Right atrium auricular region (tissue), 2 donors: ENCODE measurements around the gene PTPN7. TPM values are rescaled to one million over a fixed set of nuclear protein-coding genes. Genes with fewer than 3 reads are reported as not detected.

Experiments used
- DNase-seq: peaks from one replicate; pipeline ENCODE4 v3.0.0-alpha.2; 2019; ENCODE audit warnings: low spot score
- H3K27ac ChIP-seq, 2 donors: fragments of 200-600 bp; sonication (generic); 1 replicate in 1 of 2; 2 replicates in 1 of 2; pipeline ENCODE4 v1.5.1; 2016 to 2019
- H3K27me3 ChIP-seq, 2 donors: fragments of 200-600 bp; sonication (generic); one replicate each; pipeline versions ENCODE4 v1.5.1 to v1.6.0; 2017 to 2019
- H3K36me3 ChIP-seq: fragments of 200-600 bp; sonication (generic); one replicate; pipeline ENCODE4 v1.5.1; 2016
- H3K4me1 ChIP-seq, 2 donors: fragments of 200-600 bp; sonication (generic); one replicate each; pipeline versions ENCODE4 v1.5.1 to v1.6.0; 2017 to 2019
- H3K4me3 ChIP-seq, 2 donors: fragments of 200-600 bp; sonication (generic); 1 replicate in 1 of 2; 2 replicates in 1 of 2; pipeline ENCODE4 v1.5.1; 2017 to 2019; ENCODE audit warnings: mild to moderate bottlenecking in 1 of 2, moderate library complexity in 1 of 2
- H3K9me3 ChIP-seq, 2 donors: fragments of 200-600 bp; sonication (generic); one replicate each; pipeline ENCODE4 v1.5.1; 2019
- total RNA-seq, 2 donors: library from RNA; depleted of rRNA; stranded (reverse); fragments of >200 nt; gene quantifications; one replicate each; pipeline ENCODE4 v1.1.0, GENCODE V29; 2016
- TF ChIP-seq, protein P1 (sequence below), 2 donors: fragments of 200-600 bp; sonication (generic); IDR thresholded peaks; one replicate each; pipeline ENCODE4 v1.5.1; 2019; ENCODE audit warnings: antibody characterized with exemption in 2 of 2

Gene PTPN7
- total RNA-seq, 2 donors from 2014 or later = 0.41 to 0.63 TPM

GRCh38 chr1:202124142-202124541 lies 36.3 kb downstream of the PTPN7 start:
- TF ChIP-seq, protein P1, sequence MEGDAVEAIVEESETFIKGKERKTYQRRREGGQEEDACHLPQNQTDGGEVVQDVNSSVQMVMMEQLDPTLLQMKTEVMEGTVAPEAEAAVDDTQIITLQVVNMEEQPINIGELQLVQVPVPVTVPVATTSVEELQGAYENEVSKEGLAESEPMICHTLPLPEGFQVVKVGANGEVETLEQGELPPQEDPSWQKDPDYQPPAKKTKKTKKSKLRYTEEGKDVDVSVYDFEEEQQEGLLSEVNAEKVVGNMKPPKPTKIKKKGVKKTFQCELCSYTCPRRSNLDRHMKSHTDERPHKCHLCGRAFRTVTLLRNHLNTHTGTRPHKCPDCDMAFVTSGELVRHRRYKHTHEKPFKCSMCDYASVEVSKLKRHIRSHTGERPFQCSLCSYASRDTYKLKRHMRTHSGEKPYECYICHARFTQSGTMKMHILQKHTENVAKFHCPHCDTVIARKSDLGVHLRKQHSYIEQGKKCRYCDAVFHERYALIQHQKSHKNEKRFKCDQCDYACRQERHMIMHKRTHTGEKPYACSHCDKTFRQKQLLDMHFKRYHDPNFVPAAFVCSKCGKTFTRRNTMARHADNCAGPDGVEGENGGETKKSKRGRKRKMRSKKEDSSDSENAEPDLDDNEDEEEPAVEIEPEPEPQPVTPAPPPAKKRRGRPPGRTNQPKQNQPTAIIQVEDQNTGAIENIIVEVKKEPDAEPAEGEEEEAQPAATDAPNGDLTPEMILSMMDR (IDR thresholded peaks at IDR 0.05) = no peak
- no peak overlapping the region for H3K4me3 ChIP-seq
- H3K27me3 ChIP-seq = no peaks in the 10 kb centered on the region
- H3K36me3 ChIP-seq = no peaks in the 10 kb centered on the region
- no peak overlapping the region for H3K27ac ChIP-seq
- H3K4me1 ChIP-seq = no peaks in the 10 kb centered on the region
- no peak for DNase-seq
- H3K9me3 ChIP-seq = no peaks in the 10 kb centered on the region

DNA sequence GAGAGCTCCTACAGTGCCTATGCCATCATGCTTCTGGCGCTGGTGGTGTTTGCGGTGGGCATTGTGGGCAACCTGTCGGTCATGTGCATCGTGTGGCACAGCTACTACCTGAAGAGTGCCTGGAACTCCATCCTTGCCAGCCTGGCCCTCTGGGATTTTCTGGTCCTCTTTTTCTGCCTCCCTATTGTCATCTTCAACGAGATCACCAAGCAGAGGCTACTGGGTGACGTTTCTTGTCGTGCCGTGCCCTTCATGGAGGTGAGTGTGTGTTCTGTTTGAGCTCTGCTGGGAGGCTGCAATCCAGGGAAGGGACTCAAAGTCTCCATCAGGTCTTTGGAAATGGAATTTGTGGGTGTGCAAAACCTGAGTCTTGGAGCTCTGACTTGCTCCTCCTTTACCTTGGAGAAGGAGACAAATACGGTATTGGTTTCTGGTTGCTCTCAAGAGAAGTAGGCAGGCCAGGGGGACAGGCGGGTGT lies 37.0 kb downstream of the PTPN7 start:
- Histone ChIP-seq H3K27me3 (no peaks in the 10 kb centered on the region), H3K36me3 (no peaks in the 10 kb centered on the region), H3K4me3 (no peak overlapping the region), H3K4me1 (no peaks in the 10 kb centered on the region), H3K9me3 (no peaks in the 10 kb centered on the region), H3K27ac (no peak overlapping the region)
- TF ChIP-seq, protein P1 (IDR thresholded peaks at IDR 0.05) = no peak
- no peak for DNase-seq

GRCh38 chr1:202122639-202123335 lies 37.6 kb downstream of the PTPN7 start, which contains the start of gene GPR37L1:
GPR37L1 (plus strand) TSS chr1:202122917; CDS start chr1:202122964, 47 bp downstream.
- H3K36me3 ChIP-seq = no peaks in the 10 kb centered on the region
- no peak within 1 kb of the TSS for H3K4me3 ChIP-seq
- TF ChIP-seq, protein P1 (IDR thresholded peaks at IDR 0.05) = peak in 1 of 2 donors; percentile 57
- no peak for DNase-seq
- no peaks in the 10 kb centered on the region for H3K4me1 ChIP-seq
- no peaks in the 10 kb centered on the region for H3K27me3 ChIP-seq
- H3K27ac ChIP-seq = no peak within 1 kb of the TSS
- H3K9me3 ChIP-seq = no peaks in the 10 kb centered on the region

DNA sequence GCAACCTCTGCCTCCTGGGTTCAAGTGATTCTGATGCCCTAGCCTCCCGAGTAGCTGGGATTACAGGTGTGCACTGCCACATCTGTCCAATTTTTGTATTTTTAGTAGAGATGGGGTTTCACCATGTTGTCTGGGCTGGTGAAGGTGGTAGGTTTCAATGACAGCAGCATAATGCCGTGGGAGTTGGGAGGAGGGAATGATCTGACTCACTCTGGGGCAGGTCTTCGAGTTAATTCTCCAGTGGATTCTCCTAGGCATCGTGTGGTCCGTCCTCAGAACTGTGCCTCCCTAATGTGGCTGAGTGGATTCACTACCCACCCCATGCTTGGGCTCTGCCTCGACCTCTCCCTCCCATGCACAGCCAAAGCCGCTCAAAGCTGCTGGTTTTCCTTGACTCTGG lies 39.4 kb downstream of the PTPN7 start:
- Histone ChIP-seq H3K4me1 (no peaks in the 10 kb centered on the region), H3K9me3 (no peaks in the 10 kb centered on the region), H3K4me3 (no peak overlapping the region), H3K36me3 (no peaks in the 10 kb centered on the region), H3K27me3 (no peaks in the 10 kb centered on the region), H3K27ac (no peak overlapping the region)
- no peak for DNase-seq
- TF ChIP-seq, protein P1 (IDR thresholded peaks at IDR 0.05) = no peak

DNA sequence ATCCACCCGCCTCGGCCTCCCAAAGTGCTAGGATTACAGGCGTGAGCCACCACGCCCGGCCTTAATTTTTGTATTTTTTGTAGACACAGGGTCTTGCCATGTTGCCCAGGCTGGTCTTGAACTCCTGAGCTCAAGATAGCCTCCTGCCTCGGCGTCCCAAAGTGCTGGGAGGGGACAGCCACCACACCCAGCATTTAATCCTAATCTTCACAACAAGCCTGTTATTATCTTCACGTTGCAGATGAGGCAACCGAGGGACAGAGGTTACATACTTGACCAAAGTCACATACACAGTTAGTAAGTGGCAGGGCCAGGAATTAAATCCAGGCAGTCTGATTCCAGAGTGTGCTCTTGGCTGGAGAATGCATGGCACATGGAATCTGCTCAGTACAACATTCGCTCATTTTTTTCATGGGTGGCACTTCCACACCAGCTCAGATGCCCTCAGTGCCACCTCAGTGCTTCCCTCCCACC lies 42.5 kb downstream of the PTPN7 start:
- peaks cover 0 to 14% of the 10 kb centered on the region in 2 donors for H3K4me1 ChIP-seq
- TF ChIP-seq, protein P1 (IDR thresholded peaks at IDR 0.05) = no peak
- no peak for DNase-seq
- no peaks in the 10 kb centered on the region for H3K36me3 ChIP-seq
- H3K27me3 ChIP-seq = no peaks in the 10 kb centered on the region
- no peak overlapping the region for H3K4me3 ChIP-seq
- H3K27ac ChIP-seq = no peak overlapping the region
- no peaks in the 10 kb centered on the region for H3K9me3 ChIP-seq
